Stimulated activated CD4-positive, alpha-beta T cell treated with anti-CD3 and anti-CD28 coated beads, Interleukin-12 subunit alpha, Interleukin-12 subunit beta, amount 100 ng/mL, for 4 hours (primary cell): Measurements from ENCODE around the gene TTC23.

Experiments used
- DNase-seq: peaks from one replicate; pipeline ENCODE4 v3.0.0-alpha.2; 2020

Gene TTC23

DNA sequence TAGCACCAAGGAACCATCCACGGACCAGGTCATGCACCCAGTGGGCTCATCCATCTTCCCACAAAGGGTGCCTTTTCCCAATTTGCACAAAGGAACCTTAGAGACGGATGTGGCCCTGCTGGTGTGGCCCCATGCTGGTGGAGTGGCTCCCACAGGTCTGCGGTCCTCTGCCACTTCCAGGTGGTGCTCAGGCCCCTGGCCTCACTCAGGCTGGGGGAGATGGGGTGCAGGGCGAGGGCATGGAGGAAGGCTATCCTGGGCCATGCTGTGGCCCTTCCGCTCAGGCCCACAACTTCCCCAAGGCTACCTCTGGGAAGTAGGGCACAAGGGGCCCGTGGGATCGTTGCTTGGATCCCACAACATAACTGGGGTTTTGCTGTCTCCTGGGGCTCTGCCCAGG lies 149.7 kb downstream of the TTC23 start:
- no peak for DNase-seq

DNA sequence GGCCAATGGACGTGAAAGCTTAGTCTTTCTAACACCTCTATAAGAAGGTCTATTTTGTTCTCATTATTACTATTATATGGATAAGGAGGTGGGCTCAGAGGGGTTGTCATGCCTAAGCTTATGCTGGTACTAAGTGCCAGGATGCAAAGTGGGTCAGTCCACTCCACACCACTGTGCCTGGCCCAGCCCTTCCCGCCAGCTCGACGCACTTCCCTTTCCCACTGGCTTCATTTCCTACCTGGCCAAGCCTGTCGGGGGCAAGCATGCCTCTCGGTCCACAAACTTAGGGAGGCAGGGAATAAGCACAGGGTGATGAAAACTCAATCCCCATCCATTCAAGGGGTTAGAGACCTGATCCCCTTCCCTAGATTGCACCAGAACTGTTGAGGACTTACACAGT lies 150.4 kb downstream of the TTC23 start:
- DNase-seq = no peak

DNA sequence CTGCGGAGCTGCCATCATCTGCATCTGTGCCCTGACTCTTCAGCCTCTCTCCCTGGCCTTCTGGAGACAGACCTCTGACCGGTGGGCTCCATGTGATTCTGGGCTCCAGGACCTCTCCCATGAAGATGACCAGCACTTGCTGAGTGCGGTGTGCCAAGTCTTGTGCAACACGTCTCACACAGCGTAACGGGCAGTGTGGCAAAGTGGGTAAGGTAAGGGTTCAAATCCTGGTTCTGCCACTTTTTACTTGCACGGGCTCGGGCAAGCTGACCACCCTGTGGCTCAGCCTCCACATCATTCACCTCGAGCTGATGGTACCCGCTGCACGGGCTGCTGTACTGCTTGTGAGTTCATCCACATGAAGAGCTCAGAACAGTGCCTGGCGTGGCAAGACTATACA lies 151.0 kb downstream of the TTC23 start:
- no peak for DNase-seq

- no peak for DNase-seq
Observed at GRCh38 chr15:99097441-99098410, 151.7 kb downstream of the TTC23 start.

GRCh38 chr15:99096894-99097426 lies 152.4 kb downstream of the TTC23 start:
- DNase-seq = no peak

DNA sequence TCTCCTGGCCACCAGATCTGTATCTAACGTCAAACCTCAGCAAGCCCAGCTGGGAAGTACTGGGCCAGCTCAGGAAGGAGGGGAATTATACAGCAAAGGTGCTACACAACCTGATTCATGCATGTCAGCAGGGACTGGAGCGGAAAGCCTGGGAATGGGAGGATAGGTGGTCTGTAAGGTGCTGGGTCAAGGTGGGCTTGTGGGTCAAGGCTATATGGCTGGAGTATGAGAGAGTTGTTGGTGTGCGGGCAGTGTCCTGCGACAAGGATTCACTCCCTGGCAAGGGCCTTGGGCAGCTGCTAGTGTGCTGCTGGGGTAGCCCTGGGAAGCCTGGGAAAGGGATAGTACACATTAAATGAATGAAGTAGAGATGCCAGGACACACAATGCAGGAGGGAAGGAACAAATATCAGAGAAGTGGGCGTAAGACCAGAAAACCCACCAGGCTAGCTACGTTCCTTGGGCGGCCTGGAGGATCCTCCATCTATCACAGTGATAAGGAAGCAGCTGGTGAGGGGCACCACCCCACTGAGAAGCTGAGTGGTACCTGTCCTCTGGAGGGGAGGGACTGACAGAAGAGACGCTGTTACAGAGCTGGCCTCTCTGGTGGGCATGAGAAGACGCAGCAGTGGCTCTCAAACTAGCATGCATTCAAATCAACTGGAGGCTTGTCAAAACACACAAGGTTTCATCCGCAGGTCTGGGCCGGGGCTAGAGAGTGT lies 153.0 kb downstream of the TTC23 start:
- no peak for DNase-seq

DNA sequence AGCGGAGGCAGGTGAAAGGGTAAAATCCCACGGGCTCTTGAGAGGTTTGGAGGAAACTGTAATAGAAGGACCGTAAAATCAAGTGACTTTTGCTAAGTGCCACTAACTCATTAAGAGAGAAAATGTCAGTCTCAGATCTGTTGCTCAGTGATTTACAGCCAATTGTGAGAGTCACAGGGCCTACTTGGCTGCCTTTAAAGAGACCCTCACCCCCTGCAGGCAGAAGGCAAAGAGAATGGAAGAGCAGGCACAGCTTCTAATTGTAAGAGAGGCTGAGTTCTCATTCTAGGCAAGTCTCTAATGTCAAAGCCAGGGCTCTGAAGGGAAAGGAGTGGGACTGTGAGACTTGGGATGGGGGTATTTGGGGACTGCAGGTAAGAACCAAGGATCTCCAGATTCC lies 153.8 kb downstream of the TTC23 start:
- DNase-seq = no peak

DNA sequence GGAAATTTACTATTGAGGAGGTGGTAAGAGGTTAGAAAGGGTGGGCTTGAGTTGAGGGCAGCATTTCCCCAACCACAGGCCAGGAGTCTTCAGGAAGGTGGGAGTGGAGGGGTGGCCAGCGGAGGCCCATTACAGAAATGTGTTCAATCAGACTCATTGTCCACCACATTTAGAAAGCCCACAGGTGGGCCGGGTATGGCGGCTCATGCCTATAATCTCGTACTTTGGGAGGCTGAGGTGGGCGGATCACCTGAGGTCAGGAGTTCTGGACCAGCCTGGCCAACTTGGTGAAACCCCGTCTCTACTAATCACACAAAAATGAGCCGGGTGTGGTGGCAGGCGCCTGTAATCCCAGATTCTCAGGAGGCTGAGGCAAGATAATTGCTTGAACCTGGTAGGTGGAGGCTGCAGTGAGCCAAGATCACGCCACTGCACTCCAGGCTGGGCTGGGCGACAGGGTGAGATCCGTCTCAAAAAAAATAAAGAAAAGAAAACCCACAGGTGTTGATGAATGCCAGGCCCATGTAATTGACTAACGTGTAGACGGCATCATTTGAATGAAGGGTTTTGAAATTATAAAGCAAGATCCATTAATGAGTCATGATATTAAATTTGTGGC lies 156.7 kb downstream of the TTC23 start:
- no peak for DNase-seq

DNA sequence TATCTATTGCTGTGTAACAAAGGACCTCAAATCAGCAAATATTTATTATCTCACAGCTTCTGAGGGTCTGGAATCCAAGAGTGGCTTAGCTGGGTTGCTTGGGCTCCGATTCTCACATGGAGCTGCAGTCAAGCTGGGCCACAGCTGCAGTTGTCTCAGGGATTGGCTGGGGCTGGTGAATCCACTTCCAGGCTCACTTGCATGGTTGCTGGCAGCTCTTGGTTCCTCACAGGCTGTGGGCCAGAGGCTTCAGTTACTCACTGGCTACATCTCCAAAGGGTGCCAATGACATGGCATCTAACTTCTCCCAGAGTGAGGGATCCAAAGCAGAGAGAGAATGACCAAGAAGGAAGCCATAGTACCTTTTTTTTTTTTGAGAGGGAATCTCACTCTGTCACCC lies 158.4 kb downstream of the TTC23 start:
- DNase-seq = no peak

DNA sequence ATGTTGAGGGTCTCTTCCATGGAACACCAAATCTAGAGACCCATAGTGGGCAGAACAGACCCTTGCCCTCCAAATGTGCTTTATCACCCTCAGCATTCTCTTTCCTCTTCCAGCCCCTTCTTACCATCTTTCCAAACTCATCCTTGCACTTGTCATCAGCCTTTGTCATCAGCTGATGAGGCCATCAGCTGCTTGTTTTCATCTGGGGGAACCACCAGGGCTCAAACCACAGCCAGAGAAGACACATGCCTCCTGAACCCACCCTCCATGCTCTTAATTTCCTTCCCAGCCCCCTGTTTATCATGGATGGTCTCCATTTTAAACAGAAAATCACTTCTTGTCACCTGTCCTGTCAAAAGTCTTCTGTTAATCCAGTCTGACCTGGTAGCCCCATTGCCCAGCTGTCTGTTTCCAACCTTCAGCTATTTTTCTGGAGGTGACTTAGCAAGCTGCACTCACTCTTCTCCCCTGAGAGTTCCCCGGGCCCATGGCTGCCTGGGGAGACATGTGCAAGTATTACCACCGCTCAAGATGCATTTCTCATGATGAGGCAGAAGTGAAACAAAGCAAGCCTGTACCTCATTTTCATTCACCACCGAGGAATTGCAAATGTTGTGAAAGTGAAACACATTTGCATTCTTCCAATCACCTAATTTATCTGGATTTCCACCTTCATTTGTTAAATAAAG lies 159.2 kb downstream of the TTC23 start:
- DNase-seq = no peak

- no peak for DNase-seq
Observed at GRCh38 chr15:99087405-99087943, 161.9 kb downstream of the TTC23 start.

DNA sequence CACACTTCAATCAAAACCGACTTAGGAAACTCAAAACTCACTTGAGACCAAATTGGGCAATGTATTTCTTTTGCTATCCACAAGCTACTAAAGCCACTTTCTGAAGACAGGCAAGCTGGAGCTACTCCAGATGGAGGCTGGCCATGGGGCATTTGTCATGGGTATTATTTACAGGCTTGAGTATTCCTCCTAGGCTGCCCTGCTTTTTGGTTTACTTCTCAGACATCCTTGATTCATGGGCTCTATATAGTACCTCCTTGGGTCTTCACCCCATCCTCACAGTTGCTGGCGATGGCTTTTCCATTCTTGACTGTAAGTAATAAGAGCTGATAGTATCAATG lies 163.1 kb downstream of the TTC23 start:
- DNase-seq = no peak
